PC-9 (cell line): ENCODE data around the gene MED22. TPM values are rescaled to one million over a fixed set of nuclear protein-coding genes. Genes with fewer than 3 reads are reported as not detected.
A peak's percentile ranks its signal among the peaks of the same experiment; 100 is the strongest.

Experiments used
- BruUV-seq: library from RNA; stranded (reverse); fragments of 400-500 nt; replicated peaks from 2 replicates; lab custom pipeline; 2021; lab: Mats Ljungman, UMichigan
- CTCF ChIA-PET: fragments of 300-600 bp; sonication (Branson Sonifier 250); formaldehyde crosslinking; loops from one replicate; lab custom pipeline; 2022; ENCODE audit warnings: antibody characterized with exemption; lab: Charles Lee
- POLR2A ChIA-PET: fragments of 300-600 bp; sonication (Branson Sonifier 250); formaldehyde crosslinking; loops from one replicate; lab custom pipeline; 2022; ENCODE audit warnings: antibody characterized with exemption; ENCODE audit not compliant: unreplicated experiment; lab: Charles Lee
- DNase-seq, 2 experiments: peaks; one replicate each; pipeline versions ENCODE4 v3.0.0 to v3.0.0-alpha.2; 2015 to 2022; ENCODE audit warnings: mixed read lengths in 1 of 2
- H2AFZ ChIP-seq: fragments of 200-600 bp; sonication (generic); 2 replicates; pipeline ENCODE4 v1.8.1; 2017; ENCODE audit warnings: antibody characterized with exemption
- H3F3A ChIP-seq: fragments of 200-600 bp; sonication (generic); 2 replicates; pipeline ENCODE4 v1.8.1; 2017; ENCODE audit warnings: antibody characterized with exemption, mild to moderate bottlenecking, low read depth; ENCODE audit not compliant: insufficient read depth
- H3K27ac ChIP-seq: fragments of 200-600 bp; sonication (generic); 2 replicates; pipeline ENCODE4 v1.6.1; 2016; ENCODE audit warnings: mixed run types
- H3K27me3 ChIP-seq: fragments of 200-600 bp; sonication (generic); 2 replicates; pipeline ENCODE4 v1.6.1; 2016; ENCODE audit warnings: low read depth, mixed run types; ENCODE audit not compliant: insufficient read depth
- H3K36me3 ChIP-seq: fragments of 200-600 bp; sonication (generic); 2 replicates; pipeline ENCODE4 v1.6.1; 2016; ENCODE audit warnings: low read depth, mixed run types
- H3K4me1 ChIP-seq: fragments of 200-600 bp; sonication (generic); replicated peaks from 2 replicates; pipeline ENCODE4 v1.6.1; 2016; ENCODE audit warnings: mixed run types; ENCODE audit not compliant: insufficient read depth
- H3K4me2 ChIP-seq: fragments of 200-600 bp; sonication (generic); 2 replicates; pipeline ENCODE4 v1.6.1; 2017; ENCODE audit warnings: mixed run types
- H3K4me3 ChIP-seq: fragments of 200-600 bp; sonication (generic); 2 replicates; pipeline ENCODE4 v1.6.1; 2016; ENCODE audit warnings: mixed run types
- H3K79me2 ChIP-seq: fragments of 200-600 bp; sonication (generic); 2 replicates; pipeline ENCODE4 v1.6.1; 2017; ENCODE audit warnings: low read depth, mixed run types
- H3K9me2 ChIP-seq: fragments of 200-600 bp; sonication (generic); 2 replicates; pipeline ENCODE4 v1.8.1; 2017; ENCODE audit warnings: mild to moderate bottlenecking; ENCODE audit not compliant: insufficient read depth
- H3K9me3 ChIP-seq: fragments of 200-600 bp; sonication (generic); 2 replicates; pipeline ENCODE4 v1.8.1; 2016; ENCODE audit warnings: low read depth; ENCODE audit not compliant: insufficient read depth
- H4K20me1 ChIP-seq: fragments of 200-600 bp; sonication (generic); 2 replicates; pipeline ENCODE4 v1.8.1; 2017; ENCODE audit not compliant: insufficient read depth
- CTCF ChIP-seq: fragments of 200-600 bp; sonication (generic); conservative IDR thresholded peaks from 2 replicates; pipeline ENCODE4 v1.6.1; 2017; ENCODE audit warnings: mixed run types, antibody characterized with exemption, mild to moderate bottlenecking, moderate library complexity
- EZH2 ChIP-seq: fragments of 200-600 bp; sonication (generic); IDR thresholded peaks from 2 replicates; pipeline ENCODE4 v1.8.0; 2017; ENCODE audit warnings: antibody characterized with exemption, low read depth
- intact Hi-C: fragments of 100-400 bp; cut with micrococcal nuclease; formaldehyde crosslinking; loops from one replicate; pipeline ENCODE4 v1.10.0; 2022; ENCODE audit not compliant: unreplicated experiment
- total RNA-seq: library from RNA; stranded (reverse); gene quantifications from 2 replicates; pipeline ENCODE4 v1.2.3, GENCODE V29; 2021

MED22 gene
- total RNA-seq, 1 experiment from 2014 or later: 38.7 TPM

GRCh38 chr9:133334161-133334560 is 13.8 kb downstream of the MED22 start:
- Histone ChIP-seq H3K4me1 (peaks cover 24% of the 10 kb centered on the region), H3K36me3 (peaks cover 20% of the 10 kb centered on the region; the same call in 1 of the 2 replicates), H3K9me3 (no peaks in the 10 kb centered on the region), H3K27me3 (no peaks in the 10 kb centered on the region), H3K4me2 (peak overlapping the region; percentile 88), H4K20me1 (peaks cover 38% of the 10 kb centered on the region), H3K27ac (no peak overlapping the region), H3K4me3 (peak overlapping the region; percentile 94; the same call in 1 of the 2 replicates), H2AFZ (no peak overlapping the region), H3F3A (peaks cover 42% of the 10 kb centered on the region), H3K79me2 (peaks cover 33% of the 10 kb centered on the region), H3K9me2 (no peaks in the 10 kb centered on the region)
- POLR2A ChIA-PET: interaction anchor here (0.6 kb wide), 2 partner anchors 305 to 1600 kb away, joined by 3 to 5 read pairs; no protein-coding TSS in a partner anchor
- intact Hi-C loops: no loop called here
- CTCF ChIA-PET: interaction anchor here (0.6 to 0.7 kb wide), 5 partner anchors 12 to 346 kb away, joined by 3 to 9 read pairs (median 7); no protein-coding TSS in a partner anchor
- TF ChIP-seq CTCF (no peak), EZH2 (no peak)
- no TSS peak for BruUV-seq
- DNase-seq: peak; percentile 66 to 71

- Histone ChIP-seq H3K27ac (no peak overlapping the region), H3K9me3 (no peaks in the 10 kb centered on the region), H3K4me3 (no peak overlapping the region), H3K36me3 (peaks cover 20% of the 10 kb centered on the region; the same call in 1 of the 2 replicates), H3K4me1 (peaks cover 24% of the 10 kb centered on the region), H3K27me3 (no peaks in the 10 kb centered on the region), H2AFZ (no peak overlapping the region), H4K20me1 (peaks cover 38% of the 10 kb centered on the region), H3K79me2 (peaks cover 33% of the 10 kb centered on the region), H3K4me2 (peak overlapping the region; percentile 88), H3K9me2 (no peaks in the 10 kb centered on the region), H3F3A (peaks cover 44% of the 10 kb centered on the region)
- intact Hi-C loops: no loop called here
- ChIA-PET POLR2A (interaction anchor here (0.6 kb wide), 1 partner anchor 1600 kb away, joined by 5 read pairs; no protein-coding TSS in a partner anchor), CTCF (interaction anchor here (0.5 kb wide), 1 partner anchor 165 kb away, joined by 4 read pairs; no protein-coding TSS in a partner anchor)
- TF ChIP-seq CTCF (no peak), EZH2 (no peak)
- no TSS peak for BruUV-seq
- no peak for DNase-seq
These were observed 14.4 kb downstream of the MED22 start for GRCh38 chr9:133333566-133333965.

GRCh38 chr9:133333011-133333410 is 14.9 kb downstream of the MED22 start:
- no peak for DNase-seq
- no TSS peak for BruUV-seq
- POLR2A ChIA-PET: no interaction called here

More at GRCh38 chr9:133333011-133333410, 14.9 kb downstream of the MED22 start:
- Histone ChIP-seq H3K27ac (no peak overlapping the region), H3K4me3 (no peak overlapping the region), H2AFZ (no peak overlapping the region), H3K4me1 (peaks cover 24% of the 10 kb centered on the region), H3K79me2 (peaks cover 33% of the 10 kb centered on the region), H3K9me2 (no peaks in the 10 kb centered on the region), H3K36me3 (peaks cover 20% of the 10 kb centered on the region; the same call in 1 of the 2 replicates), H4K20me1 (peaks cover 38% of the 10 kb centered on the region), H3K4me2 (no peak overlapping the region), H3K27me3 (no peaks in the 10 kb centered on the region), H3F3A (peaks cover 44% of the 10 kb centered on the region), H3K9me3 (no peaks in the 10 kb centered on the region)
- CTCF ChIA-PET: interaction anchor here (0.5 kb wide), 1 partner anchor 165 kb away, joined by 4 read pairs; no protein-coding TSS in a partner anchor
- intact Hi-C loops: no loop called here
- TF ChIP-seq CTCF (no peak), EZH2 (no peak)
